K562 (cell line): ENCODE measurements around the gene CKAP5. TPM values are rescaled to one million over a fixed set of nuclear protein-coding genes. Genes with fewer than 3 reads are reported as not detected.

ENCODE experiments used
- BDP1 ChIP-seq: IDR thresholded peaks from 3 replicates; pipeline ENCODE4 v1.6.1; 2011; ENCODE audit not compliant: insufficient read length, insufficient read depth
- CBX8 ChIP-seq: fragments of 200-600 bp; sonication (generic); IDR thresholded peaks from 2 replicates; pipeline ENCODE4 v1.6.1; 2012; ENCODE audit warnings: borderline replicate concordance, mixed run types, low read depth, mild to moderate bottlenecking, moderate library complexity, mixed read lengths, low read length, control low read depth, inconsistent platforms; ENCODE audit not compliant: poor library complexity, severe bottlenecking; ENCODE audit errors: extremely low read depth
- DEAF1 ChIP-seq: fragments of 450-650 bp; formaldehyde crosslinking; IDR thresholded peaks from 2 replicates; pipeline ENCODE4 v1.4.0; 2020; ENCODE audit warnings: mild to moderate bottlenecking, moderate library complexity
- DMBX1 ChIP-seq: fragments of 250-450 bp; sonication (Bioruptor Pico); IDR thresholded peaks from 2 replicates; pipeline ENCODE4 v1.8.0; 2022; ENCODE audit warnings: inconsistent platforms, mild to moderate bottlenecking, moderate library complexity, borderline replicate concordance
- GTF2B ChIP-seq: IDR thresholded peaks from 2 replicates; pipeline ENCODE4 v1.6.1; 2011; ENCODE audit not compliant: insufficient read length; ENCODE audit errors: extremely low read depth
- HBP1 ChIP-seq: fragments of 450-650 bp; formaldehyde crosslinking; IDR thresholded peaks from 2 replicates; pipeline ENCODE4 v1.4.0; 2022; ENCODE audit warnings: missing genetic modification characterization
- HSF4 ChIP-seq: fragments of 250-450 bp; sonication (Bioruptor Pico); IDR thresholded peaks from 2 replicates; pipeline ENCODE4 v2.1.2; 2022; ENCODE audit warnings: mild to moderate bottlenecking, moderate library complexity, borderline replicate concordance
- KLF6 ChIP-seq: fragments of 250-450 bp; sonication (Bioruptor Pico); IDR thresholded peaks from 2 replicates; pipeline ENCODE4 v1.4.0; 2020; ENCODE audit warnings: mild to moderate bottlenecking, moderate library complexity, borderline replicate concordance
- MEF2D ChIP-seq: conservative IDR thresholded peaks from 2 replicates; pipeline ENCODE4 v1.6.1; 2016; ENCODE audit warnings: low read depth, missing genetic modification characterization, missing compliant biosample characterization
- MTA2 ChIP-seq: fragments of 450-650 bp; IDR thresholded peaks from 2 replicates; pipeline ENCODE4 v1.6.1; 2016; ENCODE audit warnings: low read depth
- POLR2AphosphoS5 ChIP-seq: IDR thresholded peaks from 2 replicates; pipeline ENCODE4 v1.6.1; 2011; ENCODE audit warnings: mild to moderate bottlenecking, low read depth, low read length, moderate library complexity; ENCODE audit not compliant: control insufficient read depth, insufficient read depth
- RERE ChIP-seq: sonication (generic); formaldehyde crosslinking; IDR thresholded peaks from 2 replicates; pipeline ENCODE4 v1.8.0; 2023; ENCODE audit warnings: missing genetic modification reagents, mild to moderate bottlenecking, borderline replicate concordance
- SIN3A ChIP-seq, 2 experiments: fragments of 150-350 bp in 1 of 2; IDR thresholded peaks; 2 replicates each; pipeline ENCODE4 v1.6.1; 2011 to 2016; ENCODE audit warnings: borderline replicate concordance in 2 of 2, low read depth in 2 of 2, low read length in 2 of 2, mild to moderate bottlenecking in 2 of 2, moderate library complexity in 2 of 2; ENCODE audit not compliant: control insufficient read depth in 1 of 2
- TEAD2 ChIP-seq: fragments of 450-650 bp; IDR thresholded peaks from 2 replicates; pipeline ENCODE4 v1.6.1; 2016; ENCODE audit warnings: missing genetic modification characterization, control low read depth, missing compliant biosample characterization
- USF1 ChIP-seq: sonication (generic); formaldehyde crosslinking; IDR thresholded peaks from 2 replicates; pipeline ENCODE4 v1.9.0; 2022; ENCODE audit warnings: mild to moderate bottlenecking, missing genetic modification reagents
- ZNF12 ChIP-seq: sonication (generic); formaldehyde crosslinking; IDR thresholded peaks from 2 replicates; pipeline ENCODE4 v1.4.0; 2020; ENCODE audit warnings: mild to moderate bottlenecking, missing genetic modification reagents
- polyA plus RNA-seq, 8 experiments: library from polyadenylated mRNA; depleted of rRNA in 4 of 8; stranded (reverse) in 5 of 8; unstranded in 3 of 8; fragments of >200 nt; fragmentation: Nextera tagmentation in 2 of 8; fragmentation: Illumina TruSeq in 1 of 8; extraction: Ambion mirVana in 2 of 8; extraction: Trizol in 1 of 8; gene quantifications; 2 replicates each; pipeline versions ENCODE4 v1.2.1 to v1.2.3, GENCODE V29; 2011 to 2014; ENCODE audit warnings: inconsistent platforms in 1 of 8, missing spikeins in 1 of 8
- total RNA-seq, 7 experiments: library from RNA; depleted of rRNA in 6 of 7; stranded (reverse); fragments of >200 nt in 6 of 7; fragmentation: Illumina TruSeq in 2 of 7; extraction: Trizol in 2 of 7; gene quantifications; 2 replicates each; pipeline versions ENCODE4 v1.2.1 to v1.2.3, GENCODE V29; 2011 to 2021; ENCODE audit warnings: low replicate concordance in 1 of 7

Gene CKAP5
- total and polyA plus RNA-seq, 9 of the 15 experiments (the other 6 are each of a cell fraction or from before 2014, with no cell fraction given) = 60.1 to 239 (median 139) TPM

GRCh38 chr11:46858920-46859546 lies 13.0 kb upstream of the CKAP5 start (continued):
- TF ChIP-seq HBP1 (no peak), ZNF12 (no peak), HSF4 (CRISPR knock-in tag) (no peak), DEAF1 (CRISPR knock-in tag) (no peak), TEAD2 (tag) (no peak), DMBX1 (CRISPR knock-in tag) (no peak), MTA2 (no peak), MEF2D (tag) (no peak), POLR2AphosphoS5 (no peak), CBX8 (no peak), USF1 (CRISPR knock-in tag) (no peak), GTF2B (no peak), SIN3A (IDR thresholded peaks at IDR 0.05; ENCODE audit: borderline replicate concordance in 2 of 2, control insufficient read depth in 1 of 2, low read depth in 2 of 2, low read length in 2 of 2) (no peak), RERE (no peak), KLF6 (CRISPR knock-in tag) (no peak), BDP1 (no peak)
